Trophoblast cell (in vitro differentiated cells and primary cell): ENCODE measurements around the gene POU3F1. TPM values are rescaled to one million over a fixed set of nuclear protein-coding genes. Genes with fewer than 3 reads are reported as not detected.

Experiments
- DNase-seq, 2 donors: peaks; one replicate each; pipeline ENCODE4 v3.0.0-alpha.2; 2016
- H2AFZ ChIP-seq: 2 replicates; pipeline ENCODE4 v1.6.1; 2013; ENCODE audit warnings: low read length, moderate library complexity, mild to moderate bottlenecking; ENCODE audit not compliant: insufficient read depth, poor library complexity
- H2AK5ac ChIP-seq: 2 replicates; pipeline ENCODE4 v1.6.1; 2013; ENCODE audit warnings: mild to moderate bottlenecking, low read length
- H2BK120ac ChIP-seq: 2 replicates; pipeline ENCODE4 v1.6.1; 2013; ENCODE audit warnings: low read length, mild to moderate bottlenecking, moderate library complexity; ENCODE audit not compliant: insufficient read depth, poor library complexity
- H2BK12ac ChIP-seq: 2 replicates; pipeline ENCODE4 v1.6.1; 2013; ENCODE audit warnings: mild to moderate bottlenecking, low read length, moderate library complexity
- H2BK5ac ChIP-seq: 2 replicates; pipeline ENCODE4 v1.6.1; 2013; ENCODE audit warnings: low read length, low read depth, moderate library complexity, mild to moderate bottlenecking; ENCODE audit not compliant: poor library complexity
- H3K14ac ChIP-seq: 2 replicates; pipeline ENCODE4 v1.6.1; 2013; ENCODE audit warnings: mild to moderate bottlenecking, low read length
- H3K18ac ChIP-seq: 2 replicates; pipeline ENCODE4 v1.6.1; 2013; ENCODE audit warnings: mild to moderate bottlenecking, low read length
- H3K23ac ChIP-seq: 2 replicates; pipeline ENCODE4 v1.6.1; 2013; ENCODE audit warnings: low read length
- H3K27ac ChIP-seq: 2 replicates; pipeline ENCODE4 v1.5.1; 2013; ENCODE audit warnings: low read depth, mild to moderate bottlenecking, inconsistent platforms, low read length, moderate library complexity
- H3K27me3 ChIP-seq: 2 replicates; pipeline ENCODE4 v1.6.1; 2013; ENCODE audit warnings: inconsistent platforms, mild to moderate bottlenecking, low read length, moderate library complexity; ENCODE audit not compliant: insufficient read depth
- H3K36me3 ChIP-seq, 2 experiments: 1 replicate in 1 of 2; 2 replicates in 1 of 2; pipeline ENCODE4 v1.6.1; 2013; ENCODE audit warnings: low read length in 2 of 2, mild to moderate bottlenecking in 2 of 2, moderate library complexity in 1 of 2; ENCODE audit not compliant: insufficient read depth in 2 of 2, control insufficient read depth in 1 of 2
- H3K4ac ChIP-seq: 2 replicates; pipeline ENCODE4 v1.6.1; 2013; ENCODE audit warnings: low read depth, mild to moderate bottlenecking, low read length, moderate library complexity
- H3K4me1 ChIP-seq, 2 experiments: 1 replicate in 1 of 2; 2 replicates in 1 of 2; pipeline ENCODE4 v1.6.1; 2013; ENCODE audit warnings: low read length in 2 of 2, mild to moderate bottlenecking in 2 of 2, moderate library complexity in 1 of 2; ENCODE audit not compliant: insufficient read depth in 2 of 2, control insufficient read depth in 1 of 2
- H3K4me2 ChIP-seq: 2 replicates; pipeline ENCODE4 v1.6.1; 2013; ENCODE audit warnings: inconsistent platforms, mild to moderate bottlenecking, low read length, moderate library complexity
- H3K4me3 ChIP-seq: 2 replicates; pipeline ENCODE4 v1.5.1; 2013; ENCODE audit warnings: mild to moderate bottlenecking, low read depth, low read length, inconsistent platforms
- H3K79me1 ChIP-seq: one replicate; pipeline ENCODE4 v1.6.1; 2013; ENCODE audit warnings: low read length
- H3K79me2 ChIP-seq: 2 replicates; pipeline ENCODE4 v1.6.1; 2013; ENCODE audit warnings: low read length, mild to moderate bottlenecking; ENCODE audit not compliant: control insufficient read depth, insufficient read depth, poor library complexity
- H3K9ac ChIP-seq: 2 replicates; pipeline ENCODE4 v1.6.1; 2013; ENCODE audit warnings: mild to moderate bottlenecking, low read length
- H3K9me3 ChIP-seq: 2 replicates; pipeline ENCODE4 v1.6.1; 2013; ENCODE audit warnings: low read depth, mild to moderate bottlenecking, control low read depth, inconsistent platforms, low read length; ENCODE audit not compliant: insufficient read depth
- H4K12ac ChIP-seq: 2 replicates; pipeline ENCODE4 v1.6.1; 2013; ENCODE audit warnings: low read depth, mild to moderate bottlenecking, low read length, moderate library complexity
- H4K8ac ChIP-seq: 2 replicates; pipeline ENCODE4 v1.6.1; 2013; ENCODE audit warnings: low read depth, mild to moderate bottlenecking, low read length, moderate library complexity
- H4K91ac ChIP-seq: one replicate; pipeline ENCODE4 v1.6.1; 2013; ENCODE audit warnings: low read depth, mild to moderate bottlenecking, low read length, moderate library complexity
- WGBS: extraction: QIAGEN DNeasy Blood & Tissue Kit; methylation state at CpG from one replicate; pipeline ENCODE4 v1.1.7; 2013; ENCODE audit warnings: missing lambda C conversion rate; ENCODE audit not compliant: insufficient read length, insufficient coverage; ENCODE audit errors: extremely low coverage; 5-methylcytosine and 5-hydroxymethylcytosine counted together
- polyA plus RNA-seq: library from polyadenylated mRNA; stranded (reverse); fragments of 200-250 nt; gene quantifications from 2 replicates; pipeline ENCODE4 v1.2.3, GENCODE V29; 2013

The POU3F1 gene
- 0.44 and 0.46 TPM in 2 replicates for polyA plus RNA-seq

GRCh38 chr1:38046333-38046883 lies at the start of gene POU3F1:
Gene POU3F1, minus strand, starts transcription at chr1:38046793. Its CDS starts 50 bp downstream, at chr1:38046743.
- Histone ChIP-seq H4K8ac (no peak within 1 kb of the TSS), H3K23ac (no peak within 1 kb of the TSS), H3K27ac (no peak within 1 kb of the TSS), H3K79me2 (no peaks in the 10 kb centered on the region), H4K91ac (no peak within 1 kb of the TSS), H3K9ac (no peak within 1 kb of the TSS), H4K12ac (no peak within 1 kb of the TSS), H2BK5ac (no peak within 1 kb of the TSS), H3K36me3 (peaks cover 0 to 2% of the 10 kb centered on the region in 2 experiments), H3K9me3 (peaks cover 6% of the 10 kb centered on the region), H2BK12ac (no peak within 1 kb of the TSS), H3K4me1 (peaks cover 12 to 19% of the 10 kb centered on the region in 2 experiments), H3K18ac (no peak within 1 kb of the TSS), H3K27me3 (peaks cover 54% of the 10 kb centered on the region), H2AFZ (peak within 1 kb of the TSS; percentile 47), H3K79me1 (no peaks in the 10 kb centered on the region), H3K14ac (no peak within 1 kb of the TSS), H3K4me2 (peak within 1 kb of the TSS; percentile 84), H3K4ac (no peak within 1 kb of the TSS), H2BK120ac (no peak within 1 kb of the TSS), H3K4me3 (peak within 1 kb of the TSS; percentile 67), H2AK5ac (no peak within 1 kb of the TSS)
- WGBS: no CpG with 5 or more reads among the region's 92 CpGs
- DNase-seq: peak; percentile 32 to 62

- Histone ChIP-seq H3K14ac (no peak overlapping the region), H3K27ac (no peak overlapping the region), H2BK120ac (no peak overlapping the region), H3K9ac (no peak overlapping the region), H3K27me3 (no peaks in the 10 kb centered on the region), H3K79me1 (no peaks in the 10 kb centered on the region), H2AK5ac (no peak overlapping the region), H3K23ac (no peak overlapping the region), H3K36me3 (no peaks in the 10 kb centered on the region), H2BK5ac (no peak overlapping the region), H4K12ac (no peak overlapping the region), H4K8ac (no peak overlapping the region), H3K9me3 (peaks cover 2% of the 10 kb centered on the region), H2BK12ac (no peak overlapping the region), H3K4ac (no peak overlapping the region), H3K4me3 (no peak overlapping the region), H3K18ac (no peak overlapping the region), H3K4me2 (no peak overlapping the region), H2AFZ (no peak overlapping the region), H3K79me2 (no peaks in the 10 kb centered on the region), H4K91ac (no peak overlapping the region), H3K4me1 (no peaks in the 10 kb centered on the region)
- no CpG with 5 or more reads among the region's 12 CpGs for WGBS
- no peak for DNase-seq
Observed at GRCh38 chr1:38095454-38095931, 48.9 kb upstream of the POU3F1 start.

GRCh38 chr1:38094711-38095290 lies 48.2 kb upstream of the POU3F1 start:
- no peak overlapping the region for H3K4me3 ChIP-seq
- H3K9me3 ChIP-seq: no peaks in the 10 kb centered on the region
- no peak overlapping the region for H3K4me2 ChIP-seq
- H3K4me1 ChIP-seq: no peaks in the 10 kb centered on the region
- no peak overlapping the region for H2BK12ac ChIP-seq
- WGBS: no CpG with 5 or more reads among the region's 11 CpGs
- H3K9ac ChIP-seq: no peak overlapping the region
- no peak for DNase-seq
- no peak overlapping the region for H3K27ac ChIP-seq
- no peak overlapping the region for H3K14ac ChIP-seq
- H3K27me3 ChIP-seq: no peaks in the 10 kb centered on the region
- no peak overlapping the region for H3K4ac ChIP-seq
- H2BK120ac ChIP-seq: no peak overlapping the region
- H3K79me1 ChIP-seq: no peaks in the 10 kb centered on the region
- no peak overlapping the region for H2BK5ac ChIP-seq
- no peaks in the 10 kb centered on the region for H3K79me2 ChIP-seq
- no peak overlapping the region for H4K8ac ChIP-seq
- H2AFZ ChIP-seq: no peak overlapping the region
- H4K91ac ChIP-seq: no peak overlapping the region
- H2AK5ac ChIP-seq: no peak overlapping the region
- H3K18ac ChIP-seq: no peak overlapping the region
- no peak overlapping the region for H4K12ac ChIP-seq
- no peak overlapping the region for H3K23ac ChIP-seq
- H3K36me3 ChIP-seq: no peaks in the 10 kb centered on the region

DNA sequence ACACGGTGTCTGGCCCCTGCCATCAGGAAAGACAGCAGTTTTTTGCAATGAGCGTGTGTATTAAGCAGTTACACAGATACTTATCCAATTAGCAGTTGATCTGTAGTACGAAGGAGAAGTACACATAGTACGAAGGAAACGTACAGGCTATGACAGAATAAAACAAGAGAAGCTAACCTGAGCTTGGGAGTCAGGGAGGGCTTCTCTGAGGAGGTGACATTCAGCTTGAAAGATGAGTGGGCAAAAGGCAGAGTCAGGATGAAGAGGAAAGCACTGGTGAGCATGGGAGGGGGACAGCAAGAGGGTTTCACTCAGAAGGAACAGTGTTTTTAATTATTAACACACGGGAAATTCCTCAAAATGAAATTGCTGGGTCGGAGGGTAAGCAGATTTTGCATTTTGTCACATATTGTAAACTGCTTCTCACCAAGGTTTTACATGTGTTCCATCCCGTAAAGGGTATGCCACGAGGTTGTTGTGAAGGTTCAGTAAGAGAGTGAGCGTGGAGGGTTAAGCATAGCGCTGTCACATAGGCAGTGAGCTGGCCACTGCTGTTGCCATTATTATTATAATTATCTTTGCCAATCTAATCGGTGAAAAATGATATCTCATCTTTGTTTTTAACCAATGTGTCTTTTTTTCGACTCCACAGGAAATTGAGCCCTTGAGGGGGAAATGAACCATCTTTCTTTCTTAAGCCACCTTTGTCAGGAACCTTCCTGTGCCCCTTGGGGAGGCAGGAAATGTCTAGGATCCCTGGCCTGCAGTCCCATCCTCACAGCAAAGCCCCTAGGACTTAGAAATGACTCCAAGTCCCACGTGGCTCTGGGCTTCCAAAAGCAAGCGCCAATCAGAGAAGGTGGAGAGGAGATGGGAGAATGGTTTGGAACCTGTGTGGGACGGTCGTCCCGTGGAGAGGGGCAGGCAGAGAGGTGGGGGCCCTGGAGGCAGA lies 47.3 kb upstream of the POU3F1 start:
- no peak overlapping the region for H3K14ac ChIP-seq
- H3K27me3 ChIP-seq: no peaks in the 10 kb centered on the region
- no peaks in the 10 kb centered on the region for H3K79me1 ChIP-seq
- no peak overlapping the region for H3K4me3 ChIP-seq
- H2BK12ac ChIP-seq: no peak overlapping the region
- no peaks in the 10 kb centered on the region for H3K36me3 ChIP-seq
- H3K4me1 ChIP-seq: no peaks in the 10 kb centered on the region
- no peaks in the 10 kb centered on the region for H3K79me2 ChIP-seq
- no peaks in the 10 kb centered on the region for H3K9me3 ChIP-seq
- H2AK5ac ChIP-seq: no peak overlapping the region
- H3K4me2 ChIP-seq: no peak overlapping the region
- H3K23ac ChIP-seq: no peak overlapping the region
- no peak overlapping the region for H3K27ac ChIP-seq
- no peak overlapping the region for H3K18ac ChIP-seq
- DNase-seq: no peak
- H4K8ac ChIP-seq: no peak overlapping the region
- H4K12ac ChIP-seq: no peak overlapping the region
- H2BK5ac ChIP-seq: no peak overlapping the region
- no CpG with 5 or more reads among the region's 18 CpGs for WGBS
- no peak overlapping the region for H2AFZ ChIP-seq
- no peak overlapping the region for H3K4ac ChIP-seq
- no peak overlapping the region for H4K91ac ChIP-seq
- no peak overlapping the region for H3K9ac ChIP-seq
- no peak overlapping the region for H2BK120ac ChIP-seq
